ENCODE measurements around the gene PAPSS1.
"Not testable (repeated sequence)": the region's sequence is repeated elsewhere in the genome, so short reads cannot be mapped to it uniquely, and the experiment has no call there.

- not testable (repeated sequence) for TF ChIP-seq STAT5A (IDR thresholded peaks at IDR 0.05; ENCODE audit: borderline replicate concordance, low read length); BRF1 (IDR thresholded peaks at IDR 0.05; ENCODE audit: borderline replicate concordance, extremely low read depth, insufficient read length); ATF6 (CRISPR knock-in tag; IDR thresholded peaks at IDR 0.05); KDM1A (IDR thresholded peaks at IDR 0.05); ZNF280A (IDR thresholded peaks at IDR 0.05; ENCODE audit: low read depth, partially characterized antibody); SIN3A (IDR thresholded peaks at IDR 0.05; ENCODE audit: borderline replicate concordance in 2 of 2, control insufficient read depth in 1 of 2, low read depth in 2 of 2, low read length in 2 of 2)
- TF ChIP-seq, protein P1, sequence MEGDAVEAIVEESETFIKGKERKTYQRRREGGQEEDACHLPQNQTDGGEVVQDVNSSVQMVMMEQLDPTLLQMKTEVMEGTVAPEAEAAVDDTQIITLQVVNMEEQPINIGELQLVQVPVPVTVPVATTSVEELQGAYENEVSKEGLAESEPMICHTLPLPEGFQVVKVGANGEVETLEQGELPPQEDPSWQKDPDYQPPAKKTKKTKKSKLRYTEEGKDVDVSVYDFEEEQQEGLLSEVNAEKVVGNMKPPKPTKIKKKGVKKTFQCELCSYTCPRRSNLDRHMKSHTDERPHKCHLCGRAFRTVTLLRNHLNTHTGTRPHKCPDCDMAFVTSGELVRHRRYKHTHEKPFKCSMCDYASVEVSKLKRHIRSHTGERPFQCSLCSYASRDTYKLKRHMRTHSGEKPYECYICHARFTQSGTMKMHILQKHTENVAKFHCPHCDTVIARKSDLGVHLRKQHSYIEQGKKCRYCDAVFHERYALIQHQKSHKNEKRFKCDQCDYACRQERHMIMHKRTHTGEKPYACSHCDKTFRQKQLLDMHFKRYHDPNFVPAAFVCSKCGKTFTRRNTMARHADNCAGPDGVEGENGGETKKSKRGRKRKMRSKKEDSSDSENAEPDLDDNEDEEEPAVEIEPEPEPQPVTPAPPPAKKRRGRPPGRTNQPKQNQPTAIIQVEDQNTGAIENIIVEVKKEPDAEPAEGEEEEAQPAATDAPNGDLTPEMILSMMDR (IDR thresholded peaks at IDR 0.05 in 2 of 3, conservative IDR thresholded peaks at IDR 0.05 in 1 of 3; ENCODE audit: insufficient read depth in 2 of 3, low read depth in 1 of 3, low read length in 3 of 3), result not testable (repeated sequence)
Measured at GRCh38 chr4:107726131-107726925, 6.3 kb upstream of the PAPSS1 start.

Data from K562 (cell line).